LNCAP (cell line): Measurements from ENCODE around the gene GSX2.

Source experiments
- CTCF ChIP-seq: fragments of 450-650 bp; IDR thresholded peaks from 2 replicates; pipeline ENCODE4 v1.5.1; 2017; ENCODE audit warnings: mild to moderate bottlenecking

GSX2 gene

GRCh38 chr4:54110019-54110416 is 10.1 kb downstream of the GSX2 start:
- no peak for TF ChIP-seq CTCF

- TF ChIP-seq CTCF: no peak
Measured at GRCh38 chr4:54118850-54119589, 19.1 kb downstream of the GSX2 start.

GRCh38 chr4:54120518-54120917 is 20.6 kb downstream of the GSX2 start:
- TF ChIP-seq CTCF: no peak

- TF ChIP-seq CTCF: no peak
Measured at GRCh38 chr4:54127660-54128059, 27.7 kb downstream of the GSX2 start.

- no peak for TF ChIP-seq CTCF
Measured at GRCh38 chr4:54139332-54139731, 39.4 kb downstream of the GSX2 start.

GRCh38 chr4:54140287-54140686 is 40.3 kb downstream of the GSX2 start:
- no peak for TF ChIP-seq CTCF

- TF ChIP-seq CTCF: no peak
Measured at GRCh38 chr4:54144199-54144598, 44.2 kb downstream of the GSX2 start.
